Measurements from ENCODE around the gene OAF. TPM values are rescaled to one million over a fixed set of nuclear protein-coding genes. Genes with fewer than 3 reads are reported as not detected.

The OAF gene
- total and polyA plus RNA-seq, 4 donors, result 15.0 to 151 (median 82.0) TPM

- H3K27ac ChIP-seq (ENCODE audit: low read depth in 1 of 2, low read length in 2 of 2), result no peak overlapping the region
- WGBS, result 62% methylated on average over 5 of the region's 5 CpGs
- TF ChIP-seq, protein P1, sequence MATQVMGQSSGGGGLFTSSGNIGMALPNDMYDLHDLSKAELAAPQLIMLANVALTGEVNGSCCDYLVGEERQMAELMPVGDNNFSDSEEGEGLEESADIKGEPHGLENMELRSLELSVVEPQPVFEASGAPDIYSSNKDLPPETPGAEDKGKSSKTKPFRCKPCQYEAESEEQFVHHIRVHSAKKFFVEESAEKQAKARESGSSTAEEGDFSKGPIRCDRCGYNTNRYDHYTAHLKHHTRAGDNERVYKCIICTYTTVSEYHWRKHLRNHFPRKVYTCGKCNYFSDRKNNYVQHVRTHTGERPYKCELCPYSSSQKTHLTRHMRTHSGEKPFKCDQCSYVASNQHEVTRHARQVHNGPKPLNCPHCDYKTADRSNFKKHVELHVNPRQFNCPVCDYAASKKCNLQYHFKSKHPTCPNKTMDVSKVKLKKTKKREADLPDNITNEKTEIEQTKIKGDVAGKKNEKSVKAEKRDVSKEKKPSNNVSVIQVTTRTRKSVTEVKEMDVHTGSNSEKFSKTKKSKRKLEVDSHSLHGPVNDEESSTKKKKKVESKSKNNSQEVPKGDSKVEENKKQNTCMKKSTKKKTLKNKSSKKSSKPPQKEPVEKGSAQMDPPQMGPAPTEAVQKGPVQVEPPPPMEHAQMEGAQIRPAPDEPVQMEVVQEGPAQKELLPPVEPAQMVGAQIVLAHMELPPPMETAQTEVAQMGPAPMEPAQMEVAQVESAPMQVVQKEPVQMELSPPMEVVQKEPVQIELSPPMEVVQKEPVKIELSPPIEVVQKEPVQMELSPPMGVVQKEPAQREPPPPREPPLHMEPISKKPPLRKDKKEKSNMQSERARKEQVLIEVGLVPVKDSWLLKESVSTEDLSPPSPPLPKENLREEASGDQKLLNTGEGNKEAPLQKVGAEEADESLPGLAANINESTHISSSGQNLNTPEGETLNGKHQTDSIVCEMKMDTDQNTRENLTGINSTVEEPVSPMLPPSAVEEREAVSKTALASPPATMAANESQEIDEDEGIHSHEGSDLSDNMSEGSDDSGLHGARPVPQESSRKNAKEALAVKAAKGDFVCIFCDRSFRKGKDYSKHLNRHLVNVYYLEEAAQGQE (IDR thresholded peaks at IDR 0.05), result no peak
- TF ChIP-seq SP1 (IDR thresholded peaks at IDR 0.05) (no peak), YY1 (IDR thresholded peaks at IDR 0.05) (no peak), FOXA2 (IDR thresholded peaks at IDR 0.05) (no peak)
- no peak overlapping the region for H3K9ac ChIP-seq (ENCODE audit: low read depth in 1 of 2, low read length in 2 of 2)
- H3K27me3 ChIP-seq (ENCODE audit: control insufficient read depth in 4 of 4, insufficient read depth in 4 of 4, low read length in 3 of 4), result no peaks in the 10 kb centered on the region
- DNase-seq (ENCODE audit: low spot score), result no peak
- no peak overlapping the region for H3K4me3 ChIP-seq (ENCODE audit: low read depth in 1 of 3, low read length in 3 of 3)
- peaks cover 1 to 35% (median 13%) of the 10 kb centered on the region in 4 donors for H3K4me1 ChIP-seq (ENCODE audit: control insufficient read depth in 4 of 4, insufficient read depth in 4 of 4, low read length in 3 of 4)
- no peaks in the 10 kb centered on the region for H3K9me3 ChIP-seq (ENCODE audit: control insufficient read depth in 4 of 4, low read length in 3 of 4)
- H3K36me3 ChIP-seq (ENCODE audit: control insufficient read depth in 4 of 4, insufficient read depth in 3 of 4, low read depth in 1 of 4, low read length in 3 of 4), result peaks cover 9 to 44% (median 39%) of the 10 kb centered on the region in 4 donors
These were observed 15.4 kb downstream of the OAF start for GRCh38 chr11:120226242-120226641.

DNA sequence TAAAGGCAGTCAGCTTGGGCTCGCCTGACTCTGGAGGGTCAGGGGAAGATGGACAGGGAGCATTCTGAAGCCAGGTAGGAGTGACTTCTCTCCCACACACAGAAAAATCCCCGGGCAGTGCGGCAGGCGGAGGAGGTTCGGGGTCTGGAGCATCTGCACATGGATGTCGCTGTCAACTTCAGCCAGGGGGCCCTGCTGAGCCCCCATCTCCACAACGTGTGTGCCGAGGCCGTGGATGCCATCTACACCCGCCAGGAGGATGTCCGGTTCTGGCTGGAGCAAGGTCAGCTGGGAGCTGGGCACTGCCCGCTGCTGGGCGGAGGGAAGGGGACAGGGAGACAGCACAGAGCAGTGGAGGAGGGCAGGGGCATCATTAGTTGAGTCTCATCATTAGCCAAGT is 15.9 kb downstream of the OAF start:
- Histone ChIP-seq H3K9me3 (ENCODE audit: control insufficient read depth in 4 of 4, low read length in 3 of 4) (no peaks in the 10 kb centered on the region), H3K4me1 (ENCODE audit: control insufficient read depth in 4 of 4, insufficient read depth in 4 of 4, low read length in 3 of 4) (peaks cover 1 to 30% (median 11%) of the 10 kb centered on the region in 4 donors), H3K27me3 (ENCODE audit: control insufficient read depth in 4 of 4, insufficient read depth in 4 of 4, low read length in 3 of 4) (no peaks in the 10 kb centered on the region), H3K4me3 (ENCODE audit: low read depth in 1 of 3, low read length in 3 of 3) (no peak overlapping the region), H3K36me3 (ENCODE audit: control insufficient read depth in 4 of 4, insufficient read depth in 3 of 4, low read depth in 1 of 4, low read length in 3 of 4) (peaks cover 9 to 44% (median 35%) of the 10 kb centered on the region in 4 donors), H3K27ac (ENCODE audit: low read depth in 1 of 2, low read length in 2 of 2) (no peak overlapping the region), H3K9ac (ENCODE audit: low read depth in 1 of 2, low read length in 2 of 2) (no peak overlapping the region)
- TF ChIP-seq RXRA (IDR thresholded peaks at IDR 0.05) (no peak), YY1 (IDR thresholded peaks at IDR 0.05) (no peak), HNF4A (conservative IDR thresholded peaks at IDR 0.05) (no peak), JUND (IDR thresholded peaks at IDR 0.05) (no peak), MAX (IDR thresholded peaks at IDR 0.05) (no peak), GABPA (IDR thresholded peaks at IDR 0.05 in 1 of 2, conservative IDR thresholded peaks at IDR 0.05 in 1 of 2) (no peak), RAD21 (IDR thresholded peaks at IDR 0.05) (no peak), TAF1 (conservative IDR thresholded peaks at IDR 0.05) (no peak), NR2F2 (IDR thresholded peaks at IDR 0.05) (no peak), FOXA1 (IDR thresholded peaks at IDR 0.05) (no peak), EGR1 (IDR thresholded peaks at IDR 0.05; ENCODE audit: low read depth in 2 of 2) (no peak), HNF4G (IDR thresholded peaks at IDR 0.05) (no peak), SP1 (IDR thresholded peaks at IDR 0.05) (no peak), FOXA2 (IDR thresholded peaks at IDR 0.05) (no peak)
- TF ChIP-seq, protein P2, sequence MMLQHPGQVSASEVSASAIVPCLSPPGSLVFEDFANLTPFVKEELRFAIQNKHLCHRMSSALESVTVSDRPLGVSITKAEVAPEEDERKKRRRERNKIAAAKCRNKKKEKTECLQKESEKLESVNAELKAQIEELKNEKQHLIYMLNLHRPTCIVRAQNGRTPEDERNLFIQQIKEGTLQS (IDR thresholded peaks at IDR 0.05), result no peak
- TF ChIP-seq, protein P3, sequence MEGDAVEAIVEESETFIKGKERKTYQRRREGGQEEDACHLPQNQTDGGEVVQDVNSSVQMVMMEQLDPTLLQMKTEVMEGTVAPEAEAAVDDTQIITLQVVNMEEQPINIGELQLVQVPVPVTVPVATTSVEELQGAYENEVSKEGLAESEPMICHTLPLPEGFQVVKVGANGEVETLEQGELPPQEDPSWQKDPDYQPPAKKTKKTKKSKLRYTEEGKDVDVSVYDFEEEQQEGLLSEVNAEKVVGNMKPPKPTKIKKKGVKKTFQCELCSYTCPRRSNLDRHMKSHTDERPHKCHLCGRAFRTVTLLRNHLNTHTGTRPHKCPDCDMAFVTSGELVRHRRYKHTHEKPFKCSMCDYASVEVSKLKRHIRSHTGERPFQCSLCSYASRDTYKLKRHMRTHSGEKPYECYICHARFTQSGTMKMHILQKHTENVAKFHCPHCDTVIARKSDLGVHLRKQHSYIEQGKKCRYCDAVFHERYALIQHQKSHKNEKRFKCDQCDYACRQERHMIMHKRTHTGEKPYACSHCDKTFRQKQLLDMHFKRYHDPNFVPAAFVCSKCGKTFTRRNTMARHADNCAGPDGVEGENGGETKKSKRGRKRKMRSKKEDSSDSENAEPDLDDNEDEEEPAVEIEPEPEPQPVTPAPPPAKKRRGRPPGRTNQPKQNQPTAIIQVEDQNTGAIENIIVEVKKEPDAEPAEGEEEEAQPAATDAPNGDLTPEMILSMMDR (IDR thresholded peaks at IDR 0.05; ENCODE audit: low read depth, low read length, missing input control), result no peak
- TF ChIP-seq, protein P1 (IDR thresholded peaks at IDR 0.05), result no peak
- TF ChIP-seq, protein P4, sequence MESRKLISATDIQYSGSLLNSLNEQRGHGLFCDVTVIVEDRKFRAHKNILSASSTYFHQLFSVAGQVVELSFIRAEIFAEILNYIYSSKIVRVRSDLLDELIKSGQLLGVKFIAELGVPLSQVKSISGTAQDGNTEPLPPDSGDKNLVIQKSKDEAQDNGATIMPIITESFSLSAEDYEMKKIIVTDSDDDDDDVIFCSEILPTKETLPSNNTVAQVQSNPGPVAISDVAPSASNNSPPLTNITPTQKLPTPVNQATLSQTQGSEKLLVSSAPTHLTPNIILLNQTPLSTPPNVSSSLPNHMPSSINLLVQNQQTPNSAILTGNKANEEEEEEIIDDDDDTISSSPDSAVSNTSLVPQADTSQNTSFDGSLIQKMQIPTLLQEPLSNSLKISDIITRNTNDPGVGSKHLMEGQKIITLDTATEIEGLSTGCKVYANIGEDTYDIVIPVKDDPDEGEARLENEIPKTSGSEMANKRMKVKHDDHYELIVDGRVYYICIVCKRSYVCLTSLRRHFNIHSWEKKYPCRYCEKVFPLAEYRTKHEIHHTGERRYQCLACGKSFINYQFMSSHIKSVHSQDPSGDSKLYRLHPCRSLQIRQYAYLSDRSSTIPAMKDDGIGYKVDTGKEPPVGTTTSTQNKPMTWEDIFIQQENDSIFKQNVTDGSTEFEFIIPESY (IDR thresholded peaks at IDR 0.05), result no peak
- WGBS, result 79% methylated on average over 13 of the region's 13 CpGs
- no peak for DNase-seq (ENCODE audit: low spot score)
